Testis (tissue), 2 donors: Measurements from ENCODE around the gene BUD31.

Source experiments
- POLR2A ChIP-seq: fragments of 450-650 bp; IDR thresholded peaks from one replicate; pipeline ENCODE4 v1.6.1; 2017; ENCODE audit warnings: antibody characterized with exemption, mild to moderate bottlenecking, moderate library complexity
- TF ChIP-seq, protein P1 (sequence below), 3 experiments: fragments of 450-650 bp in 2 of 3; fragments of 200-600 bp in 1 of 3; sonication (generic) in 1 of 3; IDR thresholded peaks; one replicate each; pipeline ENCODE4 v1.5.1; 2016 to 2019; ENCODE audit warnings: antibody characterized with exemption in 3 of 3, mild to moderate bottlenecking in 2 of 3, moderate library complexity in 1 of 3

DNA sequence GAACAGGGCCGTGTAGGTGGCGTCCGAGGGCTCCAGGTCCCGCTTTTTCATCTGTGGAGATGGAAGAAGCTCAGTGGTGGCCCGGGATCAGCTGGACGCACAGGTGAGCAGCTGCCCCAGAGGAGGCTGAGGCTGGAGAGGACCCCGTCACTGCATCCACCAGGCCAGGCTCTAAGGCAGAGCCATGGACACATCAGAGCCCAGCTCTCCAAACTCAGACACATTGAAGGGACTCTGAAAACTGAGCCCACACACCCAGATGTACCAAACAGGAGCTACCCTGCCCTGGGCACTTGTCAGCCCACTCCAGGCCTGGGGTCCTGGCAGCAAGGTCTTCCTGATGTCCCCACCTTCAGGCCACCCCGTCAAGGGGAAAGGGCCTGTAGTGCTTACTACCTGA, 21.0 kb downstream of the BUD31 start:
- TF ChIP-seq POLR2A, result no peak
- TF ChIP-seq, protein P1, sequence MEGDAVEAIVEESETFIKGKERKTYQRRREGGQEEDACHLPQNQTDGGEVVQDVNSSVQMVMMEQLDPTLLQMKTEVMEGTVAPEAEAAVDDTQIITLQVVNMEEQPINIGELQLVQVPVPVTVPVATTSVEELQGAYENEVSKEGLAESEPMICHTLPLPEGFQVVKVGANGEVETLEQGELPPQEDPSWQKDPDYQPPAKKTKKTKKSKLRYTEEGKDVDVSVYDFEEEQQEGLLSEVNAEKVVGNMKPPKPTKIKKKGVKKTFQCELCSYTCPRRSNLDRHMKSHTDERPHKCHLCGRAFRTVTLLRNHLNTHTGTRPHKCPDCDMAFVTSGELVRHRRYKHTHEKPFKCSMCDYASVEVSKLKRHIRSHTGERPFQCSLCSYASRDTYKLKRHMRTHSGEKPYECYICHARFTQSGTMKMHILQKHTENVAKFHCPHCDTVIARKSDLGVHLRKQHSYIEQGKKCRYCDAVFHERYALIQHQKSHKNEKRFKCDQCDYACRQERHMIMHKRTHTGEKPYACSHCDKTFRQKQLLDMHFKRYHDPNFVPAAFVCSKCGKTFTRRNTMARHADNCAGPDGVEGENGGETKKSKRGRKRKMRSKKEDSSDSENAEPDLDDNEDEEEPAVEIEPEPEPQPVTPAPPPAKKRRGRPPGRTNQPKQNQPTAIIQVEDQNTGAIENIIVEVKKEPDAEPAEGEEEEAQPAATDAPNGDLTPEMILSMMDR (IDR thresholded peaks at IDR 0.05), result no peak
